GM18511 (cell line): ENCODE data around the gene ADORA1.

ENCODE experiments used
- ATAC-seq: cut with Tn5 transposase; IDR thresholded peaks from one replicate; pipeline ENCODE4 v1.9.1; 2021; ENCODE audit warnings: mild to moderate bottlenecking, moderate library complexity; ENCODE audit not compliant: unreplicated experiment

Gene ADORA1

DNA sequence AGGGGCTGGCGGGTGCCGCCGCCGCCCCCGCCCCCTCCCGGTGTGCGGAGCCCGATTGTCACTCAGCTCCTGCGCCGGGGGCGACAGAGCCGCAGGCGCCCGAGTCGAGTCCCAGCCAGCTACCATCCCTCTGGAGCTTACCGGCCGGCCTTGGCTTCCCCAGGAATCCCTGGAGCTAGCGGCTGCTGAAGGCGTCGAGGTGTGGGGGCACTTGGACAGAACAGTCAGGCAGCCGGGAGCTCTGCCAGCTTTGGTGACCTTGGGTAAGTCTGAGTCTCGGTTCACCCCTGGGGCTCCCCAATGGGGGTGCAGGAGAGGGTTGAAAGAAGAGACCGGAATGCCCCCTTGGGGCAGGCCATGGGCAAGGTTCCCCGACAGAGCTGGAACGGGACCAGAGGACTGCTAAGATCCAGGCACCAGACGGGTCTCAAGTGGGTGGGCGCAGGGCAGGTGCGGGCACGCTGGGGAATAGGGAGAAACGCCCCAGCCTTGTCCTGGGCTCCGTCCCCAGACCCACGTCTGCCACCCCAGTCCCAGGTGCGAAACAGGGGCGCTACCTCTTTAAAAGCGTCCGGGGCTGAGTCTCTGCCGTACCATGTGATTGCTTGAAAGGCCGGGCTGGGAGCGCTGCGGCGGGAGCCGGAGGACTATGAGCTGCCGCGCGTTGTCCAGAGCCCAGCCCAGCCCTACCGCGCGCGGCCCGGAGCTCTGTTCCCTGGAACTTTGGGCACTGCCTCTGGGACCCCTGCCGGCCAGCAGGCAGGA is at the start of gene ADORA1:
ADORA1 (plus strand) TSS at position 61 of the 765 bp plus-strand sequence. CDS start 1,116 bp downstream, outside the sequence.
- ATAC-seq = no peak

DNA sequence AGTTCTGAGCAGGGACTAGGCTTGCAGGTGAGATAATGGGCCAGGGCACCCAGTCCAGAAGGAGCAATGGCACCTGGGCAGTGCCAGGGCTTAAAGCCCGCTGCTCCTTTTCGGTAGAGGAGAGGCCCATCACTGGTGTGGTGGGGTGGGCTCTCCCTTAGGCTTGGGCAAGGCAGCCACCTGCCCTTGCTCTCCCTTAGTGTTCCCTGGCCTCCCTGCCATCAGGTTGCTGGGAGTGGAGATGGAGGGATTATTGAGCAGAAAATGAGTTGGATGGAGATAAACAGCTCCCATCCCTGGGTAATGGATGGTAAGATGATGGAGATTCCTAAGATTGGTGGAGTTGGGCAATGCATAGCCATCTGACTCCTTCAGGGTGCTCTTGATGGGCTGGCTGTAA is 49.6 kb upstream of the ADORA1 start:
- no peak for ATAC-seq

DNA sequence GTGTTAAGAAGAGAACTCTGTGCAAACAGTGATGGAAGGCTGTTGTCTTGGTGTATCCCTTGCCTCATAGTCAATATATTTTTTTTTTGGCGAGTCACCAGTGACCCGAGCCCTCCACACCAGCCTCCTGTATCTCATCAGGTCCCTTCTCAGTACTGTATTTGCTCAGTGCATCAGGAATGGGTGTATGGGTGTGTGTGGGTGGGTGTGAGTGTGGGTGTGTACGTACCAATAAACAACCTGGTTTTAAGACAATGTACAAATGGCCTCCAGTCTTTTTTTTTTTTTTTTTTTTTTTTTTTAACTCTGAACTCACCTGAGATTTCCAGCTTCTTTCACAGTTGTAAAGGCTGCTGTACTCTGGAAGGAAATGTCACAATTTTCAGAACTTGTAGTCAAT is 49.0 kb upstream of the ADORA1 start:
- ATAC-seq = no peak

DNA sequence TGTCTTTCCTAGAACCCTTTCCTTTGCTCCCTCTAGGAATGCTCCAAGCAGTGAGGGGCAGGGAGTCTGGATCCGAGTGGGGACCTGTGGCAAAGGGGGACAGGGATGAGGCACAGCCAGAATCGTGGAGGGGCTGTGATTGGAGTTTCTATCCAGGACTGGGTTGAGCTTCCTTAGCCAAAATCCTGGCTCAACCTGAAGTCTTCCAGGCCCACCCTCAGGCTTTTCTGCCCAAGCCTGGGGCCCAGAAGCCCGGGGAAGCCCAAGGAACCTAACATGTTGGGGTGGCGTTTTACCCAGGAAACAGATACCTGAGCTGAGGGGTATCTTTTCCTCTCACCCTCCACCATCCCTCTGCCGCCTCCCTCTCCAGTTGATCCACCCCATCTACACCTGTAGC is 47.1 kb upstream of the ADORA1 start:
- ATAC-seq = no peak

DNA sequence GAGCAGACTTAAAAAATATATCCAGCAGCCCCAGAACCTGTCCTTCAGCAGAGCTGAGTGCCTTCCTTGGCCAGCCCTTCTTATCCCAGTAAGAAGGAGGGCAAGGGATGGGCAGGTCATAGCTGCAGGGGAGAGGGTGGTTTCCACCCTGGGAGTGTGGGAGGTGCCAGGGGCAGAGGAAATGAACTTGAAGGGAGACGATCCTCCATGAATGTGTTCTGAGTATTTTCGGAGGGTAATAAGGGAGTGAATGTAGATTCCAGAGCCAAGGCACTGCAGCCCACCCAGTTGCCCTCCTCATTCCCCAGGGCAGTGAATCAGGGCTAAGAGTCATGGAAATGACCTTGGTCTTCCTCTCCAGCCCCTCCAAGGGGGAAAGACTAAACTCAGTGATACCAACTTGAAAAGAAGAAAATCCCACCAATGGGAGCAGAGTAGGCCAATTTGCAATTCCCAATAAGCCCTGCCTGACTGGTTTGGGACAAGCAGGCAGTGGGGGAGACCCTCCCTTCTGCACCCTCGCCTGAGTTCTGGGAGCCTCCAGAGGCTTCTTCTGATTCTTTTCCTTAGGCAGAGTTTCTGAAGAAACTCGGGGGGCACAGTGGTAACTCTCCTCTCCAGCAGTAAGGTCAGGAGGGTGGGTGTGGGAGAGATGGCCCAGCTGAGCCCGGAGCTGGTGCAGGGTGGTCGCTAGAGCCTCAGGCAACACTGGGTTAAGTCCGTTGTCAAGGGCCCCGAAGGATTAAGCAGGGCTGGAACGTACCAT is 45.9 kb upstream of the ADORA1 start:
- no peak for ATAC-seq

DNA sequence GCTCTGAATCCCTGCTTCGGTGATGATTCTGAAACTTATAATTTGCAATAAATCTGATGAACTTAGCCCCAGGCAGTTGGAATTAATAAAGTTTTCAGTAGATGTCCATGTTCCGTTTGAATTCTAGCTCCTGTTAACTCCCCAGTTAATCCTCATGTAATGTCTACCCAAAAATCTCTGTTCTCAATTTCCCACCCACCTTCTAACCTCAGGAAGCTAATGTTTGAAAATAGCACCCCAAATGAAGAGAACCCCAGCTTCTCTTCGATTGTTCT is 45.4 kb upstream of the ADORA1 start:
- ATAC-seq = no peak

DNA sequence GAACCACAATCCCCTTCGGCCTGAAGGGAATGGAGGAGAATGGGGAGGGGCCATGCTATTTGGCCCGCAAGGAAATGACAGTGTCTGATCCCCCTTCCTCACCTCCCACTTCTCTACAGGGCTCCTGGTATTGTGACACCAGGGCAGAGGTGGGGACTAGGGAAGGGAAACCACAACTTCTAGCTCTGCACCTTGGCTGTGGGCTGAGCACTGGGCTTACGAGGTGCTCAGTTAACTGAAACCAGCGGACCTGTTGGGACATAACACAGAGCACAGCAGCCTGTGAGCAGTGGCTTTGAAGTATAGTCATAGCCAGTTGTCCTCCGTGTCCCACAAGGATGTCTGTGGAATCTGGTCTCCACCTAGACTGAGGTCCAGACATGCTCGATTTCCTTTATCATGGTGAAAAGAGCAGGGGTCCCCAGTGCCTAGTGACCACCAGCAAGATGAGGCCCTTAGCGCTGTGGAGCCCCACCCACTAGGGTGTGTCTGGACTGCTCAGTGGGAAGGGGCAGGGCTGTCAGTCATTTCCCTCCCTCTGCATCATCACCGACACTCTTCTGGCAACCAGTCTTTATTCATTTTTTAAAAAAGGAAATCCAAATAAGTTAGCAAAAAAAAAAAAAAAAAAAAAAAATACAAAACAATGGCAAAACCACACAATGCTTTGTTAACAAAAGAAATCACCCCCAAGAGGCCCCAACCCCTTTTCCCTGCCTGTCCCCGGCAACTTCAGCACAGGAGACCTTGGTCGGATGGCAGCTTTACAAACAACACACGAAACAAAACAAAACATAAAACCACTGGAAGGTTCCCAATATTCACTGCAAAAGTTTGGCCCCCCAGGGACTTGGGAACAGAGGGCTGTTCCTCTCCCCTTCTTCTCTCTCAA is 44.7 kb upstream of the ADORA1 start:
- ATAC-seq = no peak

DNA sequence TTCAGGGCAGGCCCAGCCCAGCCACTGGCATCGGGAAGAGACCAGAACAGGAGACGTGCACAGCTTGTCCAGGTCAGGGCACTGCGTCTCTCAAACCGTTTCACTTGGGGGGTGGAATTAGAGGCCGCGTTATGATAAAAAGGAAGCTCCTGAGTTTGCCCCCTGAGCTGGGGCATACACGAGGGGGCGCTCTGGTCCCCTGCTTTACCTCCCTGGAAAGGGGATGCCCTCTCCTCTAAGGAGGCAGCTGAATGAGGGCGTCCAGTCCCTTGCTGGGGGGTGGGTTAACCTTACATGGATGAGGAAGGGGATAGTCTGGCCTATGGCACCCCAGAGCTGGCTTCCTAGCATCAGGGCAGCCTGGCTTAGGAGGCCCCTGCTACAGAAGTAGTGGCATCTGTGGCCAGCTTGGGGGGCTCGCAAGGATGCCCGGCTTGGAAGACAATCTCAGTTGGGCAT is 44.0 kb upstream of the ADORA1 start:
- ATAC-seq = no peak

DNA sequence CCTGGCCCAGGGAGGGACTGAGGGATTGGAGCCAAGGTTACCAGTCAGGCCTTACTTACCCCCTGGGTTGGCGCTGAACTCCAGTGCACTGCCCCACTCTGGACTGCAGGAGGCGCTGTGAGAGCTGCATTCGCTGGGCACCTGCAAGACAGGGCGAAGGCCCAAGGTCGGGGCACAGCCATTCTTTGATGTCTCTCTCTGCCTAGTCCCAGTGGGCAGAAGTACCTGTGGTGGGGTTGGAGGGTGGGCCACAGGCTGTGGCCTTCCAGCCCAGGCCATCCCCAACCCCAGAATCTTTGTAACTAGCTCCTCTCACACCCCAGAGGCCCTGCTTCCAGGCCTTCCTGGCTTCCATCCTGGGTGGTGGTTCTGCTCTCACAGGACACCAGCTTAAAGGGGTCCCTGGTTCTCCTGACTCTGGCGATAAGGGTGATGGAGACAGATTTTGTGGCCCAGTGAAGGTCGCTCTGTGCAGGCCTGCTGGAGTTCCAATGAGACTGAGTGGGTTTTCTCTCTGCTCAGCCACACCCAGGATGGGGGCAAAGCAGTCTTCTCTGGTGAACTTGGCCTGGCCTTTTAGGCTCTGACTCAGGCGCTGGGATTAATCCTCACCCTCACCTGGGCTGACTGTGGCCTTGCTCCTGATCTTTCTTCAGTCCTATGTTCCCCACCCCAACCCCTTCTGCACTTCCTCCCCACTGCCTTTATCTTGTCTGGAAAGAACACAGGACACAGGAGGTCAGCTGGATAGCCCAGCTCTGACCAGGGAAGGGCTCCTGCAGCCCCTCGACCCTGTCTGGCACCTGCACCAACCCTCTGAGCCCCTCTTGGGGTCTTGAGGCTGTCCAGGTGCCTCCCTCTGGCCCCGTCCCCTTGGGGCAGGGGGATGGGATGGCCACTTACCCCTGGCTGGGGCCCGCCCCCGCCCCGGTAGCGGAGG is 42.7 kb upstream of the ADORA1 start:
- ATAC-seq = no peak

DNA sequence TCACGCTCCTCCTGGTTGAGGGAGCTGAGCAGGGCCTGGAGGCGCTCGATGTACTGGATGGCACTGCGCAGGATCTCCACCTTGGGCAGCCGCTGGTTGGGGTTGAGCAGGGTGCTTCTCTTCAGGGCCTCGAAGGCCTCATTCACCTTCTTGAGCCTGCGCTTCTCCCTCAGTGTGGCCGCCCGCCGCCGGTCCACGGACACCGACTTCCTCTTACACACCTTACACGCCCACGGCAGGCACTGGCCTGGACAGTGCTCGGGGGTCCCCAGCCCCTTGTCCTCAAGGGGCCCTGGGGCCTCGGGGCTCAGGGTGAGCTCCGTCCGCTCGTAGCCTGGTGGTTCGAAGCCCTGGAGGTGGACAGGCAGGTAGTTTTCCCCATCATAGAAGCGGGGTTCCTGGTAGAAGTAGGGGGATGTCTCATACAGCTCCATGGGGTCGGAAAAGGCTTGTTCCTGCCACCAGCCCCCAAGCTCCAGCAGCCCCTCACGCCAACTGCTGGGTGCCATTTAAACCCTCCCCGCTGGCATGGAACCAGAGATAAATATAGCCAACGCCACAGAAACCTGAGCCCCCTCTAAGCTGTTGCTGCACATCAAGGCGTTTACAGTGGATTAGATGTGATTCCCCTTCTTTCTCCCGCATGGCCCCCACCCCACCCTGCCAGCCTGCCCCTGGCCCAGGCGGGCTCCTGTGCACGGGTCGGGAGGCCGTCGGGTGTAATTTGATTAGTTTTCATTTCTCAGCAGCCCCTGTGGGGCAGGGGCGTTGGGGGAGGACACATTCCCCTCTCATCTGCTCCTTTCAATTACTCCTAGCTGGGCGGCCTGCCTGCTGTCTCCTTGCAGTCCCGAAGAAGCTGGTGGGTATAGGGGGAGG is 41.8 kb upstream of the ADORA1 start, which contains the start of gene MYOG:
MYOG (minus strand) TSS at position 485 of the 879 bp plus-strand sequence; CDS start at position 434, 51 bp downstream.
- ATAC-seq = no peak

DNA sequence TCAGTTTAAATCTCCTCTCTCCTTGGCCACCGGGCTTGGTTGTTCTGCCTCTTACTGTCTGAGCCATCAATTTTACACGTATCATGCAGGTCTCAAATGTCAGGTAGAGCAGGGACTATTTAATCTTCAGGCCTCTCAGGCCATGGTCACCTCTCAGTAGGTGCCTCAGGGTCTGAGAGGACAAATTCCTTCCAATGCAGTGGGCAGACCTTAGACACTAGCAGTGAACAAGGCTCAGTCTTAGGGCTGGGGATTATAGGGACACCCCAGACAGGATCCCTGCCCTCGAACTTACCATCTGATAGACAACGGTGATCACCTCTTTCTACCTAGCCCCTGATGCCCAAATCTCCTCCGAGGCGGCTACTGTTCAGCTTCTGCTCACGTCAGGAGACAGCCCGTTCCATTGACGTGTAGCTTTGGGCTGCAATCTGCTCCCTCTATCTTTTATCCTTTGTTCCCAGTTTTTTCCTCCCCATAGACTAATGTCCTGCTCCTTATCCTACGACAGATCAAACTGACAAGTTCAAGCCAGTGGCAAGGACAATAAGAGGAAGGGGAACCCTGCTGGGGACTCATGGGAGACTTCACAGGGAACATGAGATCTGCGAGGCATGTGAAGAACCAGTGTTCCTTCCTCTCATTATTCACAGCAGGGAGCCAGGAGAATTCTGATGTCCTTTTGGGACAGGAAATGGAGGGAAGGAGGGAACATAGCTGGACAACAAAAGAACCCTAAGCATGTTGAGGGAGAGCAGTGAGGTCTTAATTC is 40.3 kb upstream of the ADORA1 start:
- no peak for ATAC-seq

DNA sequence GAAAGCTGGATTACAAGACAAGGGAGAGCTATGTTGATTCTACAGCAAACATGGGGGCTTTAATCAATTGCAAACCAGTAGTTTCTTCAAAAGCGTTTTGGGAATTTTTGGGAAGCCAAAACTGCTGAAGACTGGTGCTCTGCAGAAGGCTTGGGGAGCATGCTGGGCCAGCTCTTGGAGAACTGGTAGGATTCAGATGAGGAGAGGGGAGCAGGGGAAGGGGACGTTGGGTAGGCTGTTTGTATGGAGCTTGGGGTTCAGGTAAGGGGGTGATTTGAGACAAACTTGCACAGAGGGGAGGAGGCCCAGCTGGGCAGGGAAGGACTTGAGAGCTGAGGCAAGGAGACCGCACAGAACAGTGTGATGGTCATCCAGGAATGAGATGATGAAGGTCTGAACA is 39.1 kb upstream of the ADORA1 start:
- no peak for ATAC-seq

DNA sequence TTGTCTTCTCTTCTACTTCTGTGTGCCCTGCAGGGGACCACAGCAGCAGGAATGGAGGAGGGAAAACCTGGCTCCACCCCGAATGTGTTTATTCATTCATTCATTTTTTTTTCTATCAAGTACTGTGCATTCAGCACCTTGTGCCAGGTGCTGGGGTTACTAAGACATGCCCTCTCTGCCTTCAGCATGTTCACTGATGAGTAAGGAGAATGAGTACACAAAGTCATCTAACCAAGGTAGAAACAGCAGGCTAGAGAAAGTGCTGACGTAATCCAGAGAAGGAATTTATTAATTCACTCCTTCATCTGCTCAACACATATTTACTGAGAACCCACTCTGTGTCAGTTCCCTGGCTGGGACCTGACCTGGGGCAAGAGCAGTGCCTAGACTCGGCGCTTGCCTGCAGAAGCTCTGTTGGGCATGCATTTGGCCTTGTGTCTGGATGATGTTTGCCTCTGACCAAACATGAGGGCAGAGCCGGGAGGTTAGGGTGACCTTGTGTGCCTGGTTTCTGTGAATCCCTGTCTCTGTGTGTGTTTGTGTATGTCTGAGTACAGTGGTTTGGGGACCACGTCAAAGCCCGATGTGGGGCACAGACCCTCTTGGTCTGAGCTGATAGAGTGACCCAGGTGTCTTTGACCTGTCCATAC is 38.4 kb upstream of the ADORA1 start:
- no peak for ATAC-seq

DNA sequence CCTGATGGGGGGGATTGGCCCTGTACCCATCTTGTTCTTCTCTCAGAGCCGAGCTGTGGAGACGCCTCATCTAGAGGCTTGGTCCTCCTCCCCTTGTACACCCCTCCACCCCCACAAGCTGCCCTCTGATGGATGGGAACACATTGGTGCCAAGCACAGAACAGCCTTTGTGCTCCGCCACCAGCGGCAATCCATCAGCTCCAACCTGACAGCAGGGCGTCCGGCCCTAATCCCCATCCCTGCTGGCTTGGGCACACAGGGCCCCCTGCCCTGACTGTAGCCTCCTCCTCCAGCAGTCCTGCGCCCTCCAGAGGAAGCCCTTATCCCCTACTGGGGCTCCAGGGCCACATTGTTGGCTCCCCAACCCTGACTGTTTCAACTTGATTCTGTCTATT is 37.9 kb upstream of the ADORA1 start:
- no peak for ATAC-seq

DNA sequence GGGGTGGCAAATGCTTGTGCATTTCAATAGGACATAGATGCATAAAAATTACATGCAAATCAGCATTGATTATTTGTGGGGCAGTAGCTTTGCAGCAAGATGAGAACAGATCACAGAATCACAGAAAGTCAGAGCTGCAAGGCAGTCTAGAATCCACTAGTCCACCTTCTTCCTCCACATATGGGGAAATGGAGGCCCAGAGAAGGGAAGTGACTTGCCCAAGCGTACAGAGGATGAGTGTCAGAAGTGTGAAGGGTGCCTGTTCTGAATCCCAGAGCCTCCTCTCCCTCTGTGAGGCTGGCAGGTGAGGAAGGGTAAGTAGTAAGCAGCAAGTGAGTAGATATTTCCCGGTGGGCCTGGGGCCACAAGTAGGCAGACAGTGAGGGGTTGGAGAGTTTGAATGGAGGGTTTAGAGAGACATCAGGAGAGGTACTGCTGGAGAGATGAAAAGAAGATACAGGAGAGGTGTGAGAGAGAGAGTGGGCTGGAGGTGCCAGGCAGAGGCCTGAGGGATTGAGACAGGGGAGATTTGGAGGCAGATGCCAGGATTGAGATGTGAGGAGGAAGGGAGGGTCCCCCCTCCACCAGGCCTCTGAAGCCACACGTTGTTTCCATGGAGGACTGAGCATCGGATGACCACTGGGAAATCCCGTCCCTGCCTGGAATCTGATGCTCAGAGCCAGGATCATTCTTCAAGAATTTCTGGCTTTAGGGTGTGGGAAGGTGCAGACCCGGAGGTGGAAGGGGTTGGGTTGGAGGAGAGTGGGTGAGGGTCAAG is 36.9 kb upstream of the ADORA1 start:
- ATAC-seq = no peak

DNA sequence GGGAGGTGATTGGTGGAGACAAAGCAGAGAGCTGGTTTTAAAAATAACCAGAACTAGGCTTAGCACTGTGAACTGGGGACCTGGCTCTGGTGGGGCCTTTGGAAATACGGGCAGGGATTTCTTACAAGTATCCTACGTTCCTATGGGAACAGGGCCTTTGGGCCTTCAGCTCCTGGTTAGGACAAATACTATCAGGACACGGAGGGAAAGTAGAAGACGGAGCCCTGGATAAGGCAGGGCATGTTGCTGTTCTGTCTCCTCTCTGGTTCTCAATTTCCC is 36.4 kb upstream of the ADORA1 start:
- no peak for ATAC-seq

DNA sequence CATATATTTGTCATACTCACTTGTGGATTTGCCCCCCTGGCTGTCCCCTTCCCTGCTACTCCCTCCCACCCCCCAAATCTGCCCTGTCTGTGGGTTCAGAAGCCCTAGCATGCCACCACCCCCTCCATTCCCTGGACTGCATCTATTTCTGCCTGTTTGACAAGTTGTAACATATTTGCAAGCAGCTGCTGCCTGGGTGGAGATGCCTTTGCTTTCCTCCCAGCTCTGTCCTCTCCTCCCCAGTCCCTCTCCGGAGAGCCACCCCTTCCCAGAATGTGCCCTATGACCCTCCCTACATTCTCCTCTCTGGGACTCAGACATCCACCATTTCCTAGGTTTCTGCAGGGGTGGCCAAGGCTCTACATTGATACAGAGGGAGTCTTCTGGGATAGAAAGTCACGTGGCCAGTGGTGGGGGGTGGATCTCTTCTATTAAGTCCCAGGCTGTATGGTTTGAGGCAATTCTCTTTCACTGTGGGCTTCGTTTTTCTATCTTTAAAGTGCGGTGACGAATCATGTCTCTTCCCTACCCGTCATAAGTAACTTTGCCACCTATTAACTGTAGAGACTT is 35.7 kb upstream of the ADORA1 start:
- no peak for ATAC-seq
